Ascending aorta (tissue), 2 donors: ENCODE results near the gene C10orf90. TPM values are rescaled to one million over a fixed set of nuclear protein-coding genes. Genes with fewer than 3 reads are reported as not detected.
"Not testable (repeated sequence)": the region's sequence is repeated elsewhere in the genome, so short reads cannot be mapped to it uniquely, and the experiment has no call there.

Experiments
- DNase-seq, 2 donors: peaks; one replicate each; pipeline ENCODE4 v3.0.0-alpha.2; 2019; ENCODE audit warnings: low spot score in 2 of 2
- H3K27ac ChIP-seq, 2 donors: fragments of 200-600 bp; sonication (generic); one replicate each; pipeline ENCODE4 v1.5.1; 2016 to 2017; ENCODE audit warnings: mild to moderate bottlenecking in 1 of 2
- H3K27me3 ChIP-seq: fragments of 200-600 bp; sonication (generic); one replicate; pipeline ENCODE4 v1.5.1; 2017
- H3K36me3 ChIP-seq, 2 donors: fragments of 200-600 bp; sonication (generic); one replicate each; pipeline ENCODE4 v1.5.1; 2016
- H3K4me1 ChIP-seq, 2 donors: fragments of 200-600 bp; sonication (generic); one replicate each; pipeline ENCODE4 v1.5.1; 2016 to 2017; ENCODE audit warnings: mild to moderate bottlenecking in 1 of 2
- H3K4me3 ChIP-seq, 2 donors: fragments of 200-600 bp; sonication (generic); one replicate each; pipeline ENCODE4 v1.5.1; 2016 to 2017; ENCODE audit warnings: mild to moderate bottlenecking in 1 of 2
- H3K9me3 ChIP-seq, 2 donors: fragments of 200-600 bp; sonication (generic); one replicate each; pipeline ENCODE4 v1.5.1; 2016
- CTCF ChIP-seq, 3 experiments: fragments of 200-600 bp in 2 of 3; fragments of 450-650 bp in 1 of 3; sonication (generic) in 2 of 3; IDR thresholded peaks; one replicate each; pipeline ENCODE4 v1.5.1; 2016 to 2019; ENCODE audit warnings: antibody characterized with exemption in 3 of 3, mild to moderate bottlenecking in 1 of 3, moderate library complexity in 1 of 3
- intact Hi-C: fragments of 100-400 bp; cut with DNase I; formaldehyde crosslinking; loops from one replicate; pipeline ENCODE4 v1.15.1; 2023
- total RNA-seq: library from RNA; depleted of rRNA; stranded (reverse); fragments of >200 nt; gene quantifications from one replicate; pipeline ENCODE4 v1.1.0, GENCODE V29; 2016

Gene C10orf90
- total RNA-seq, 1 donor from 2014 or later, result not detected

GRCh38 chr10:126387041-126387921 is 283.2 kb downstream of the C10orf90 start:
- TF ChIP-seq CTCF (IDR thresholded peaks at IDR 0.05), result peak; percentile 45 to 78 (median 71)
- intact Hi-C loops, result loop anchor here (1.0 to 5.0 kb wide), 2 partner anchors 115 to 405 kb away; no protein-coding TSS in a partner anchor
- Histone ChIP-seq H3K36me3 (no peaks in the 10 kb centered on the region), H3K27ac (no peak overlapping the region), H3K9me3 (no peaks in the 10 kb centered on the region), H3K4me1 (peaks cover 0 to 5% of the 10 kb centered on the region in 2 donors), H3K27me3 (no peaks in the 10 kb centered on the region), H3K4me3 (peak overlapping the region; percentile 60 to 68)
- DNase-seq, result peak in 1 of 2 donors; percentile 72

GRCh38 chr10:126384269-126384873 is 286.1 kb downstream of the C10orf90 start:
- H3K27ac ChIP-seq, result no peak overlapping the region
- peaks cover 0 to 5% of the 10 kb centered on the region in 2 donors for H3K4me1 ChIP-seq
- no peak for TF ChIP-seq CTCF (IDR thresholded peaks at IDR 0.05)
- no peak overlapping the region for H3K4me3 ChIP-seq
- intact Hi-C loops, result no loop called here
- DNase-seq, result no peak
- H3K27me3 ChIP-seq, result no peaks in the 10 kb centered on the region
- no peaks in the 10 kb centered on the region for H3K9me3 ChIP-seq
- no peaks in the 10 kb centered on the region for H3K36me3 ChIP-seq

- DNase-seq, result no peak
- Histone ChIP-seq H3K9me3 (no peaks in the 10 kb centered on the region), H3K27ac (no peak overlapping the region), H3K27me3 (no peaks in the 10 kb centered on the region), H3K4me3 (no peak overlapping the region), H3K36me3 (no peaks in the 10 kb centered on the region), H3K4me1 (no peaks in the 10 kb centered on the region)
- intact Hi-C loops, result no loop called here
- TF ChIP-seq CTCF (IDR thresholded peaks at IDR 0.05), result no peak
Observed at GRCh38 chr10:126380352-126381076, 290.0 kb downstream of the C10orf90 start.

- DNase-seq, H3K27me3 ChIP-seq, H3K27ac ChIP-seq, H3K9me3 ChIP-seq, H3K4me3 ChIP-seq, intact Hi-C loops, H3K36me3 ChIP-seq, H3K4me1 ChIP-seq: not testable (repeated sequence)
Observed at GRCh38 chr10:126379166-126379565, 291.3 kb downstream of the C10orf90 start.

- intact Hi-C loops, result no loop called here
- no peak overlapping the region for H3K4me3 ChIP-seq
- no peaks in the 10 kb centered on the region for H3K9me3 ChIP-seq
- no peak for DNase-seq
- TF ChIP-seq CTCF (IDR thresholded peaks at IDR 0.05), result no peak
- no peak overlapping the region for H3K27ac ChIP-seq
- no peaks in the 10 kb centered on the region for H3K27me3 ChIP-seq
- H3K4me1 ChIP-seq, result no peaks in the 10 kb centered on the region
- no peaks in the 10 kb centered on the region for H3K36me3 ChIP-seq
Observed at GRCh38 chr10:126376956-126377355, 293.5 kb downstream of the C10orf90 start.
